Activated CD8-positive, alpha-beta T cell treated with anti-CD3 and anti-CD28 coated beads, Interleukin-2, amount 10 ng/mL, durations not matched to agents 7 days and 5 days (primary cell): Measurements from ENCODE around the gene INCA1. TPM values are rescaled to one million over a fixed set of nuclear protein-coding genes. Genes with fewer than 3 reads are reported as not detected.
A peak's percentile ranks its signal among the peaks of the same experiment; 100 is the strongest.

Experiments
- ATAC-seq: fragments of 150-1000 bp; cut with Tn5 transposase; one replicate; pipeline ENCODE4 v1.10.0; 2021; ENCODE audit warnings: moderate library complexity
- CTCF ChIA-PET: fragments of 350-600 bp; sonication (Branson Sonifier 250); formaldehyde crosslinking; loops from one replicate; lab custom pipeline; 2021; ENCODE audit warnings: antibody characterized with exemption; lab: Charles Lee
- POLR2A ChIA-PET: fragments of 350-600 bp; sonication (Branson Sonifier 250); formaldehyde crosslinking; loops from one replicate; lab custom pipeline; 2021; ENCODE audit warnings: antibody characterized with exemption; lab: Charles Lee
- DNase-seq: peaks from one replicate; pipeline ENCODE4 v3.0.0-alpha.2; 2020
- H3K27ac Mint-ChIP-seq: one replicate; pipeline ENCODE4 v1.8.0; 2021; ENCODE audit warnings: mild to moderate bottlenecking, mixed read lengths
- H3K27me3 Mint-ChIP-seq: one replicate; pipeline ENCODE4 v1.8.0; 2021; ENCODE audit warnings: low read depth, mixed read lengths
- H3K36me3 Mint-ChIP-seq: one replicate; pipeline ENCODE4 v1.8.0; 2021; ENCODE audit warnings: low read depth, mixed read lengths
- H3K4me1 Mint-ChIP-seq: one replicate; pipeline ENCODE4 v1.8.0; 2021; ENCODE audit warnings: low read depth, mixed read lengths
- H3K4me3 Mint-ChIP-seq: one replicate; pipeline ENCODE4 v1.8.0; 2021; ENCODE audit warnings: mild to moderate bottlenecking, mixed read lengths
- H3K9me3 Mint-ChIP-seq: one replicate; pipeline ENCODE4 v1.8.0; 2022; ENCODE audit warnings: mixed read lengths; ENCODE audit not compliant: insufficient read depth
- microRNA-seq: library from miRNA; unstranded; fragments of <30 nt; microRNA quantifications from one replicate; pipeline ENCODE4 v1.2.0, GENCODE V29; 2022
- total RNA-seq, 2 experiments: library from RNA; stranded (reverse); gene quantifications; one replicate each; pipeline ENCODE4 v1.2.3, GENCODE V29; 2021

The INCA1 gene
- total RNA-seq, 2 experiments from 2014 or later = 0.26 to 0.29 TPM

- Mint-ChIP-seq H3K9me3 (no peaks in the 10 kb centered on the region), H3K27ac (peak overlapping the region; percentile 88)
These were observed 56.6 kb downstream of the INCA1 start for GRCh38 chr17:4940555-4941318.

GRCh38 chr17:4939796-4940554 lies 57.3 kb downstream of the INCA1 start, which contains the start of the genes RNF167 and SLC25A11:
TSS of gene RNF167 (plus strand) at chr17:4940268. CDS start at chr17:4940910, 642 bp downstream.
TSS of gene SLC25A11 (minus strand) at chr17:4940046. CDS start at chr17:4939910, 136 bp downstream.
- peak; percentile 83 for ATAC-seq
- POLR2A ChIA-PET = interaction anchor here (0.5 to 5.8 kb wide), 19 partner anchors 10 to 230 kb away, joined by 3 to 101 read pairs (median 5); partner anchors contain the start of genes ARRB2, C17orf107, CAMTA2 and ENO3

More at GRCh38 chr17:4940555-4941318, 56.6 kb downstream of the INCA1 start:
- ChIA-PET POLR2A (interaction anchor here (0.5 to 5.8 kb wide), 17 partner anchors 9 to 231 kb away, joined by 3 to 101 read pairs (median 6); partner anchors contain the start of genes ARRB2, C17orf107, CAMTA2 and ENO3), CTCF (interaction anchor here (0.8 to 3.4 kb wide), 12 partner anchors 11 to 374 kb away, joined by 3 to 26 read pairs (median 6); partner anchors contain the start of genes CAMTA2, CHRNE, ENO3 and SPAG7)
- H3K27me3 Mint-ChIP-seq = no peaks in the 10 kb centered on the region
- DNase-seq (peak; percentile 75), ATAC-seq (no peak)
- peaks cover 74% of the 10 kb centered on the region for H3K4me1 Mint-ChIP-seq
- peak overlapping the region; percentile 97 for H3K4me3 Mint-ChIP-seq
- peaks cover 88% of the 10 kb centered on the region for H3K36me3 Mint-ChIP-seq

GRCh38 chr17:4939546-4939795 lies 57.9 kb downstream of the INCA1 start:
- no peaks in the 10 kb centered on the region for H3K27me3 Mint-ChIP-seq
- H3K4me3 Mint-ChIP-seq = peak overlapping the region; percentile 97
- POLR2A ChIA-PET = interaction anchor here (0.6 to 5.8 kb wide), 16 partner anchors 11 to 229 kb away, joined by 3 to 101 read pairs (median 6); partner anchors contain the start of genes ARRB2, C17orf107, CAMTA2 and ENO3
- H3K36me3 Mint-ChIP-seq = peaks cover 81% of the 10 kb centered on the region
- CTCF ChIA-PET = interaction anchor here (0.6 to 3.4 kb wide), 16 partner anchors 12 to 373 kb away, joined by 3 to 26 read pairs (median 4); partner anchors contain the start of genes CAMTA2, CHRNE, ENO3 and SPAG7
- ATAC-seq = no peak
- H3K27ac Mint-ChIP-seq = peak overlapping the region; percentile 88
- H3K9me3 Mint-ChIP-seq = no peaks in the 10 kb centered on the region
- H3K4me1 Mint-ChIP-seq = peaks cover 64% of the 10 kb centered on the region
- DNase-seq = no peak

More at GRCh38 chr17:4939796-4940554, 57.3 kb downstream of the INCA1 start, which contains the start of the genes RNF167 and SLC25A11:
- peak; percentile 99 for DNase-seq
- H3K4me3 Mint-ChIP-seq = peak within 1 kb of the TSS; percentile 97
- no peaks in the 10 kb centered on the region for H3K27me3 Mint-ChIP-seq
- CTCF ChIA-PET = interaction anchor here (0.6 to 3.4 kb wide), 17 partner anchors 12 to 373 kb away, joined by 3 to 26 read pairs (median 4); partner anchors contain the start of genes CAMTA2, CHRNE, ENO3 and SPAG7
- peaks cover 84% of the 10 kb centered on the region for H3K36me3 Mint-ChIP-seq
- H3K9me3 Mint-ChIP-seq = no peaks in the 10 kb centered on the region
- peaks cover 66% of the 10 kb centered on the region for H3K4me1 Mint-ChIP-seq
- peak within 1 kb of the TSS; percentile 88 for H3K27ac Mint-ChIP-seq

- peak overlapping the region; percentile 88 for H3K27ac Mint-ChIP-seq
- no peak for ATAC-seq
- H3K4me1 Mint-ChIP-seq = peaks cover 64% of the 10 kb centered on the region
- no peaks in the 10 kb centered on the region for H3K9me3 Mint-ChIP-seq
- H3K27me3 Mint-ChIP-seq = no peaks in the 10 kb centered on the region
- peak overlapping the region; percentile 97 for H3K4me3 Mint-ChIP-seq
- ChIA-PET CTCF (interaction anchor here (0.8 to 3.4 kb wide), 13 partner anchors 13 to 49 kb away, joined by 3 to 26 read pairs (median 5); partner anchors contain the start of genes CAMTA2, CHRNE, ENO3 and SPAG7), POLR2A (interaction anchor here (0.6 to 5.8 kb wide), 12 partner anchors 10 to 229 kb away, joined by 3 to 101 read pairs (median 4); partner anchors contain the start of genes ARRB2, C17orf107, ENO3 and INCA1)
- no peak for DNase-seq
- H3K36me3 Mint-ChIP-seq = peaks cover 80% of the 10 kb centered on the region
These were observed 58.4 kb downstream of the INCA1 start for GRCh38 chr17:4938688-4939545.

Small RNA genes lying within 50 kb of the gene (microRNA-seq; reads per million reads assigned to microRNA genes)
- gene MIR6864 = 2.3 reads per million
- not detected for gene MIR6865

Other genes starting within 250 kb of the INCA1 start
- gene TM4SF5, start 225.6 kb downstream of the INCA1 start, total RNA-seq = not detected
- gene VMO1, start 211.2 kb downstream of the INCA1 start, total RNA-seq = not detected
- not detected for gene GLTPD2, start 208.6 kb downstream of the INCA1 start, total RNA-seq
- gene PSMB6, start 201.4 kb downstream of the INCA1 start, total RNA-seq = 100 to 1,000 TPM; 107 to 119 TPM
- gene PLD2, start 190.4 kb downstream of the INCA1 start, total RNA-seq = 10 to 100 TPM; 11.6 to 20.0 TPM
- gene MINK1, start 164.2 kb downstream of the INCA1 start, total RNA-seq = 10 to 100 TPM; 68.1 to 73.2 TPM
- gene C17orf107, start 98.0 kb downstream of the INCA1 start, total RNA-seq = 1 to 10 TPM in 1 of 2 experiments, under 1 TPM in 1; 0.97 to 1.1 TPM
- under 1 TPM; 0.26 to 0.45 TPM for gene CHRNE, start 94.4 kb downstream of the INCA1 start, total RNA-seq
- not detected for gene GP1BA, start 65.2 kb downstream of the INCA1 start, total RNA-seq
- gene SLC25A11, start 57.5 kb downstream of the INCA1 start, total RNA-seq = 10 to 100 TPM; 78.5 to 86.4 TPM
- 100 to 1,000 TPM; 239 to 245 TPM for gene RNF167, start 57.3 kb downstream of the INCA1 start, total RNA-seq
- 1,000 to 10,000 TPM; 2,493 to 2,581 TPM for gene PFN1, start 49.0 kb downstream of the INCA1 start, total RNA-seq
- 10 to 100 TPM; 26.6 to 34.3 TPM for gene ENO3, start 46.4 kb downstream of the INCA1 start, total RNA-seq
- 10 to 100 TPM; 52.3 to 53.6 TPM for gene SPAG7, start 29.7 kb downstream of the INCA1 start, total RNA-seq
- gene CAMTA2, start 9.8 kb downstream of the INCA1 start, total RNA-seq = 10 to 100 TPM; 51.3 to 55.5 TPM
- 10 to 100 TPM; 43.6 to 45.3 TPM for gene KIF1C, start 428 bp upstream of the INCA1 start, total RNA-seq
- under 1 TPM; 0.40 to 0.94 TPM for gene SLC52A1, start 37.9 kb upstream of the INCA1 start, total RNA-seq
- gene ZFP3, start 80.9 kb upstream of the INCA1 start, total RNA-seq = 1 to 10 TPM; 3.3 to 3.5 TPM
- 10 to 100 TPM in 1 of 2 experiments, 1 to 10 TPM in 1; 9.8 to 10.2 TPM for gene ZNF232, start 114.4 kb upstream of the INCA1 start, total RNA-seq
- gene USP6, start 118.5 kb upstream of the INCA1 start, total RNA-seq = under 1 TPM; 0.08 to 0.10 TPM
- 10 to 100 TPM; 11.8 to 12.7 TPM for gene ZNF594, start 194.3 kb upstream of the INCA1 start, total RNA-seq
- gene SCIMP, start 237.3 kb upstream of the INCA1 start, total RNA-seq = not detected